ENCODE measurements around the gene QSOX2.

The QSOX2 gene

GRCh38 chr9:136248951-136249876, 3.6 kb upstream of the QSOX2 start:
- no peak for DNase-seq
- H3K36me3 ChIP-seq (ENCODE audit: control insufficient read depth in 4 of 4, insufficient read depth in 4 of 4, low read length in 3 of 4) = no peaks in the 10 kb centered on the region
- no peaks in the 10 kb centered on the region for H3K9me3 ChIP-seq (ENCODE audit: control extremely low read depth in 1 of 5, control insufficient read depth in 4 of 5, insufficient read depth in 2 of 5, low read depth in 1 of 5, low read length in 4 of 5)
- no peak overlapping the region for H3K4me3 ChIP-seq (ENCODE audit: control insufficient read depth in 1 of 7, extremely low read depth in 1 of 7, insufficient read depth in 4 of 7, low read depth in 2 of 7, low read length in 6 of 7)
- peaks cover 8 to 16% (median 13%) of the 10 kb centered on the region in 4 experiments for H3K4me1 ChIP-seq (ENCODE audit: control extremely low read depth in 1 of 4, control insufficient read depth in 4 of 4, insufficient read depth in 4 of 4, low read length in 3 of 4)
- WGBS (ENCODE audit: insufficient coverage) = 94% methylated on average over 29 of the region's 30 CpGs
- H3K27me3 ChIP-seq (replicated peaks in 2 of 5; ENCODE audit: control insufficient read depth in 4 of 5, insufficient read depth in 5 of 5, low read length in 4 of 5) = peaks cover 0 to 2% (median 0%) of the 10 kb centered on the region in 5 experiments
- H3K27ac ChIP-seq (ENCODE audit: insufficient read depth in 1 of 2, low read depth in 1 of 2, low read length in 2 of 2, poor library complexity in 1 of 2, severe bottlenecking in 2 of 2) = no peak overlapping the region
- POLR2A ChIA-PET = no interaction called here
- CTCF ChIA-PET = interaction anchor here (0.9 kb wide), 1 partner anchor 12 kb away, joined by 7 read pairs; no protein-coding TSS in a partner anchor

- Histone ChIP-seq H3K27ac (ENCODE audit: insufficient read depth in 1 of 2, low read depth in 1 of 2, low read length in 2 of 2, poor library complexity in 1 of 2, severe bottlenecking in 2 of 2) (no peak overlapping the region), H3K4me3 (ENCODE audit: control insufficient read depth in 1 of 7, extremely low read depth in 1 of 7, insufficient read depth in 4 of 7, low read depth in 2 of 7, low read length in 6 of 7) (no peak overlapping the region), H3K27me3 (replicated peaks in 2 of 5; ENCODE audit: control insufficient read depth in 4 of 5, insufficient read depth in 5 of 5, low read length in 4 of 5) (peaks cover 0 to 2% (median 0%) of the 10 kb centered on the region in 5 experiments), H3K36me3 (ENCODE audit: control insufficient read depth in 4 of 4, insufficient read depth in 4 of 4, low read length in 3 of 4) (peaks cover 0 to 3% (median 0%) of the 10 kb centered on the region in 4 experiments), H3K9me3 (ENCODE audit: control extremely low read depth in 1 of 5, control insufficient read depth in 4 of 5, insufficient read depth in 2 of 5, low read depth in 1 of 5, low read length in 4 of 5) (no peaks in the 10 kb centered on the region), H3K4me1 (ENCODE audit: control extremely low read depth in 1 of 4, control insufficient read depth in 4 of 4, insufficient read depth in 4 of 4, low read length in 3 of 4) (peaks cover 16 to 27% (median 23%) of the 10 kb centered on the region in 4 experiments)
- ChIA-PET POLR2A (no interaction called here), CTCF (interaction anchor here (0.7 to 1.7 kb wide), 2 partner anchors 16 to 27 kb away, joined by 3 to 4 read pairs; no protein-coding TSS in a partner anchor)
- 93% methylated on average over 20 of the region's 24 CpGs for WGBS (ENCODE audit: insufficient coverage)
- DNase-seq = no peak
These were observed 2.5 kb upstream of the QSOX2 start for GRCh38 chr9:136247947-136248637.

- no peak for DNase-seq
- H3K9me3 ChIP-seq (ENCODE audit: control extremely low read depth in 1 of 5, control insufficient read depth in 4 of 5, insufficient read depth in 2 of 5, low read depth in 1 of 5, low read length in 4 of 5) = no peaks in the 10 kb centered on the region
- ChIA-PET POLR2A (no interaction called here), CTCF (interaction anchor here (0.7 to 1.7 kb wide), 4 partner anchors 10 to 27 kb away, joined by 3 to 4 read pairs (median 4); no protein-coding TSS in a partner anchor)
- no peak overlapping the region for H3K4me3 ChIP-seq (ENCODE audit: control insufficient read depth in 1 of 7, extremely low read depth in 1 of 7, insufficient read depth in 4 of 7, low read depth in 2 of 7, low read length in 6 of 7)
- peaks cover 0 to 6% (median 0%) of the 10 kb centered on the region in 4 experiments for H3K36me3 ChIP-seq (ENCODE audit: control insufficient read depth in 4 of 4, insufficient read depth in 4 of 4, low read length in 3 of 4)
- H3K27me3 ChIP-seq (replicated peaks in 2 of 5; ENCODE audit: control insufficient read depth in 4 of 5, insufficient read depth in 5 of 5, low read length in 4 of 5) = peaks cover 0 to 2% (median 0%) of the 10 kb centered on the region in 5 experiments
- H3K27ac ChIP-seq (ENCODE audit: insufficient read depth in 1 of 2, low read depth in 1 of 2, low read length in 2 of 2, poor library complexity in 1 of 2, severe bottlenecking in 2 of 2) = no peak overlapping the region
- WGBS (ENCODE audit: insufficient coverage) = 85% methylated on average over 7 of the region's 9 CpGs
- H3K4me1 ChIP-seq (ENCODE audit: control extremely low read depth in 1 of 4, control insufficient read depth in 4 of 4, insufficient read depth in 4 of 4, low read length in 3 of 4) = peaks cover 16 to 32% (median 24%) of the 10 kb centered on the region in 4 experiments
These were observed 1.9 kb upstream of the QSOX2 start for GRCh38 chr9:136247551-136247916.

- Histone ChIP-seq H3K4me3 (ENCODE audit: control insufficient read depth in 1 of 7, extremely low read depth in 1 of 7, insufficient read depth in 4 of 7, low read depth in 2 of 7, low read length in 6 of 7) (no peak overlapping the region), H3K27ac (ENCODE audit: insufficient read depth in 1 of 2, low read depth in 1 of 2, low read length in 2 of 2, poor library complexity in 1 of 2, severe bottlenecking in 2 of 2) (no peak overlapping the region), H3K36me3 (ENCODE audit: control insufficient read depth in 4 of 4, insufficient read depth in 4 of 4, low read length in 3 of 4) (peaks cover 0 to 11% (median 0%) of the 10 kb centered on the region in 4 experiments), H3K4me1 (ENCODE audit: control extremely low read depth in 1 of 4, control insufficient read depth in 4 of 4, insufficient read depth in 4 of 4, low read length in 3 of 4) (peaks cover 16 to 32% (median 24%) of the 10 kb centered on the region in 4 experiments), H3K27me3 (replicated peaks in 2 of 5; ENCODE audit: control insufficient read depth in 4 of 5, insufficient read depth in 5 of 5, low read length in 4 of 5) (peaks cover 0 to 2% (median 0%) of the 10 kb centered on the region in 5 experiments), H3K9me3 (ENCODE audit: control extremely low read depth in 1 of 5, control insufficient read depth in 4 of 5, insufficient read depth in 2 of 5, low read depth in 1 of 5, low read length in 4 of 5) (no peaks in the 10 kb centered on the region)
- ChIA-PET POLR2A (interaction anchor here (0.6 kb wide), 1 partner anchor 133 kb away, joined by 3 read pairs; no protein-coding TSS in a partner anchor), CTCF (interaction anchor here (1.0 to 1.7 kb wide), 3 partner anchors 10 to 20 kb away, joined by 3 to 4 read pairs (median 4); no protein-coding TSS in a partner anchor)
- WGBS (ENCODE audit: insufficient coverage) = 93% methylated on average over 22 of the region's 26 CpGs
- DNase-seq = no peak
These were observed 1.4 kb upstream of the QSOX2 start for GRCh38 chr9:136246849-136247550.

DNA sequence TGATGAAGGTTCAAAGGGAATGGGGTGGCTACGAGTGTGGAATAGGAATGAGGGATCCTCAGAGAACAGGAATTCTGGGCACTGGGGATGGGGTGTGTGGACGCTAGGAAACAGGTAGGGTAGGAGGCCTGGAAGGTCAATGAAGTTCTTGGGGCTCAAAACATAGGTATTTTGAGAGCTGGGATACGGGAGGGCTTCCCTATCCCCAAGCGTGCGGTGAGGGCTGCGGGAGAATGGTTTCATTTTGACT, 718 bp downstream of the QSOX2 start:
- H3K4me1 ChIP-seq (ENCODE audit: control extremely low read depth in 1 of 4, control insufficient read depth in 4 of 4, insufficient read depth in 4 of 4, low read length in 3 of 4) = peaks cover 16 to 32% (median 24%) of the 10 kb centered on the region in 4 experiments
- WGBS (ENCODE audit: insufficient coverage) = 2% methylated on average over 6 of the region's 6 CpGs
- H3K27ac ChIP-seq (ENCODE audit: insufficient read depth in 1 of 2, low read depth in 1 of 2, low read length in 2 of 2, poor library complexity in 1 of 2, severe bottlenecking in 2 of 2) = peak overlapping the region in 1 of 2 experiments; percentile 63
- ChIA-PET CTCF (interaction anchor here (2.5 kb wide), 1 partner anchor 20 kb away, joined by 7 read pairs; no protein-coding TSS in a partner anchor), POLR2A (no interaction called here)
- H3K4me3 ChIP-seq (ENCODE audit: control insufficient read depth in 1 of 7, extremely low read depth in 1 of 7, insufficient read depth in 4 of 7, low read depth in 2 of 7, low read length in 6 of 7) = peak overlapping the region; percentile 58 to 92 (median 80)
- no peaks in the 10 kb centered on the region for H3K9me3 ChIP-seq (ENCODE audit: control extremely low read depth in 1 of 5, control insufficient read depth in 4 of 5, insufficient read depth in 2 of 5, low read depth in 1 of 5, low read length in 4 of 5)
- no peak for DNase-seq
- peaks cover 0 to 21% (median 2%) of the 10 kb centered on the region in 4 experiments for H3K36me3 ChIP-seq (ENCODE audit: control insufficient read depth in 4 of 4, insufficient read depth in 4 of 4, low read length in 3 of 4)
- peaks cover 0 to 2% (median 0%) of the 10 kb centered on the region in 5 experiments for H3K27me3 ChIP-seq (replicated peaks in 2 of 5; ENCODE audit: control insufficient read depth in 4 of 5, insufficient read depth in 5 of 5, low read length in 4 of 5)

DNA sequence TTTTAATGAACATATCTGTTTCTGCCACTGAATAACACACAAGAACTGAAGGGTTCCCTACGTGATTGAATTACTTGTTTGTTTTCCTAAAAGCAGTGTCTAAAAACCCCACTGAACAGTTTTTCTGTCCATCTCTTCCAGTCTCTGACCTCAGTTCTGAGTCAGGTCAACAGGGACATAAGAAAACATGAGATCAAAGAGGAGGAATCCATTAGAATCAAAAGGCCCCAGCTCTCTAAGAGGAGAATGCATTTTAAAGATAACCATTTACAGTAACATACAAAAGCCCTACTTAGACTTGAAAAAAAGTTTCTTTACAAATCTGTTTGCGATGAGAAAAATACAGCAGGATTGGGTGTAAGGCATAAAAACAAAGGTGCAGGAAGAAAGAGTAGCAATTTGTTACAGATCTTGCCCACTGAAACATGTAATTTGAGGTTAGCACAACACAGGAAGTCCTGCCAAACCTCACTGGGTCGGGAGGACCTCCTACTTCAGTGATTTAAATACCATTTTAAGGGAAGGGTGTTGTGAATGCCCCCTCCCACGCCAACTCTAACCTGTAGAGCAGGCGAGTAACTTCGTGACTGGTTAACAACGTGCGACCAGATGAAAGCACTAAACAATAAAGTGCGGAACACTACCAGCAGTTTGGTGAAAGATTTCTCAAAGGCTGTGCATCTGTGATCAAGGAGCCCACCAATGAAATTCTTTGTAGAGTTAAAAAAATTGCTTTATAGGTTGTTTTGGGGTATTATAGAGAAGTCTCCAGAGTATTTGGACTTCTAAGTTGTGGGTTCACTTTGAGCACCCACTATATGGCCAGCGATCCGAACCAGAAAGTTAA, 1.3 kb downstream of the QSOX2 start:
- peaks cover 0 to 2% (median 0%) of the 10 kb centered on the region in 5 experiments for H3K27me3 ChIP-seq (replicated peaks in 2 of 5; ENCODE audit: control insufficient read depth in 4 of 5, insufficient read depth in 5 of 5, low read length in 4 of 5)
- WGBS (ENCODE audit: insufficient coverage) = 40% methylated on average over 9 of the region's 11 CpGs
- peak in 2 of 3 donors; percentile 51 to 54 for DNase-seq
- POLR2A ChIA-PET = no interaction called here
- peaks cover 0 to 21% (median 2%) of the 10 kb centered on the region in 4 experiments for H3K36me3 ChIP-seq (ENCODE audit: control insufficient read depth in 4 of 4, insufficient read depth in 4 of 4, low read length in 3 of 4)
- peak overlapping the region in 6 of 7 experiments; percentile 76 to 92 (median 80) for H3K4me3 ChIP-seq (ENCODE audit: control insufficient read depth in 1 of 7, extremely low read depth in 1 of 7, insufficient read depth in 4 of 7, low read depth in 2 of 7, low read length in 6 of 7)
- peaks cover 16 to 32% (median 26%) of the 10 kb centered on the region in 4 experiments for H3K4me1 ChIP-seq (ENCODE audit: control extremely low read depth in 1 of 4, control insufficient read depth in 4 of 4, insufficient read depth in 4 of 4, low read length in 3 of 4)
- CTCF ChIA-PET = interaction anchor here (1.1 to 2.5 kb wide), 4 partner anchors 18 to 123 kb away, joined by 3 to 7 read pairs (median 6); no protein-coding TSS in a partner anchor
- H3K9me3 ChIP-seq (ENCODE audit: control extremely low read depth in 1 of 5, control insufficient read depth in 4 of 5, insufficient read depth in 2 of 5, low read depth in 1 of 5, low read length in 4 of 5) = no peaks in the 10 kb centered on the region
- peak overlapping the region in 1 of 2 experiments; percentile 63 for H3K27ac ChIP-seq (ENCODE audit: insufficient read depth in 1 of 2, low read depth in 1 of 2, low read length in 2 of 2, poor library complexity in 1 of 2, severe bottlenecking in 2 of 2)
